Stimulated activated CD8-positive, alpha-beta memory T cell treated with anti-CD3 and anti-CD28 coated beads, Interleukin-7, amount 100 ng/mL, for 24 hours (primary cell): ENCODE measurements around the gene COA8.

ENCODE experiments used
- DNase-seq: peaks from one replicate; pipeline ENCODE4 v3.0.0-alpha.2; 2020; ENCODE audit warnings: low read depth

Gene COA8

DNA sequence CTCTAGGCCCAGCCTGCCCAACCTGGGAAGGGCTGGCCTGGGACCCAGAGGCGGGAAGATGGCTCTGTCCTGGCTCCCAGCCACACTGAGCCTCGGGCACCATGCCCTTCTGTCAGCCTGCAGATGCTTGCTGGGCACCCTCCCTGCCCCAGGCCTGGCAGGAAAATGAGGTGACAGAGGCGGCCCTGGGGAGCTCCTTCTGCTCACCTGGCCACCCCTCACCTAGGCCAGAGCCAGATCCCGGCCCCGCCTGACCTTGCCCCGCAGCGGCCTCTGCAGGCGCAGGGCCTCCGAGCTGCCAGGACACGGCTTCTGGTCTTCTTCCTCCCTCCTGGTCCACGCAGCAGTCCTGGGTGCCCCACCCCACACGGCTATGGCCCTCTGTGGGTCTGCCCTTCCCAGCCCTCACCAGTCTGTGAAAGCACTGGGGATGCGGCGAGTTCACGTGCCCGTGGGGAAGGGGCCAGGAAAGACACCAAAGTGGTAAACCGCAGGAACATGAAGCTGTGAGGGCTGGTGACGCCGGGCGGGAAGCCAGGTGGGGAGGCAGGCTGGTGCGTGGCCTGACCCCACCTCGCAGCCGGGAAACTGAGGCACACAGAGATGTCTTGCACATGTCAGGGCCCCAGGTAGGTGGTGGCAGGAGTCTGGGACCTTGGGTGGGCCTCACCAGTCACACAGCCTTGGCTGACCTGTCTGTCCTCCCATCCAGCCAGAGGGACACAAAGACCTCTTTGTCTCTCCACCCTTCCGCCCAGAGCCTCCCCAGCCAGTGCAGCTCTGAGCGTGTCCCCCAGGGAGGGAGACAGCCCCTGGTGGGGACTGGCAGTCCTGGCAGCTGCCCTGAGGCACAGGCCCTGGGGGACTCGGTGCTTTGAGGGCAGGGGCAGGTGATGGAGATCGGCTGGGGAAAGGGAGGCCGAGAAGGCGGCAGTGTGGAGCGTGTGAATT is 13.1 kb upstream of the COA8 start:
- DNase-seq = no peak

DNA sequence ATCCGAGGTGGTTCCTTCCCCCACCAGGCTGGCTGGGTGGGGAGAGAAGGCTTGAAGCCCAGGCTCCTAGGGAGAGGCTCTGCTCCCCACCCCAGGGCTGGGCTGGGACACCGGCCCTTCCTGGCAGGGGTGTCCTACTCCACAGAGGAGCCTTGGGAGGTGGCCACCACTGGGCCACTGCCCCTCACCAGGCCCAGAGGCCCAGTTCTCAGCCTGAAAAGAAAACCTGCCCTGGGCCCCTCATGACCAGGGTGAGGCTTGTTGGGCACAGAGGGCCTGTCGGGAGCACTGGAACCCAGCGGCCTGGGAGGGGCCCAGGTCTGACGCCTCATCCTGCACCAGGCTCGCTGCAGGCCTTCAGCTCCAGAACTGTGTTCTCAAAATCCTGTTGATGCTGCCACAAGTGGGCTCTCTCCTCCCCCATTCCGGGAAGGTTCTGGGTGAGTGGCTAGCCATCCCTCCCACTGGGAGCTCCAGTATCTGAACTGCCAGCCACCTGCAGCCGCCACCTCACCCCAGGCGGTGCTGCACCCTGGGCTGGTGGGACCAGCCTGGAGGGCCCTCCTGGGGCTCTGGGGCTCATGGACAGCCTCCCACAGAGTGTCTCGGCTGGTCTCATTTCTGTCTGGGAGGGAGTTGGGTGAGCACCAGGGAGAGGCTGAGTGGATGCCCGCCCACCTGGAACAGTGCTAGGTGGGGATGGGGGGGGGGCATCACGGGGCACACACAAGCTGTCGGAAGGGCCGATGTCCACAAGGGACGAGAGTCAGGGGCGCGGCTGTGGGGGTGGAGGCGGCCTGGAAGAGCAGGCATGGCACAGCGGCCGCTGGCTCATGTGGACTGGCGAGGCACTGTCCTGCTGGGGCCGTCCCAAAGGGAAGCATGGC is 12.1 kb upstream of the COA8 start:
- no peak for DNase-seq

DNA sequence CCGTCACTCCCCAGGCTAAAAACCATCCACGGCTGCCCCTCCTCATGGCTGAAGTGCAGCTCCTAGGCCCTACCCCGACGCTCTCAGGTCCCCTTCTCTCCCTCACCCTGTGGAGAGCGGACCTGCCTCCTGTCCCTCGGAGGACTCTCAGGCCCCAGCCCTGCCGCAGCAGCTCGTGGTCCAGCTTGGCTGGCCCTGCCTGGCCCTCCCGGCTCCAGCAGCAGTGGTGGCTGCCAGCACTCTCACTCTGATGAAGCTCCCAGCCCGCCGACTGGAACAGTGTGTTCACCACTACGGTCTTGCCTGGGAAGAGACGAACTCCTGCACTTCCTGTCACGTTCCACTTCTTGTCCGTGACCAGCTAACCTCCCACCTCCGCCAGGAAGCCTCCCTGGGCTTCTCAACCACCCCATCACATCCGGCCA is 11.4 kb upstream of the COA8 start:
- DNase-seq = no peak

- DNase-seq = no peak
These were observed 10.5 kb upstream of the COA8 start for GRCh38 chr14:103552011-103552845.

- DNase-seq = no peak
These were observed 9.9 kb upstream of the COA8 start for GRCh38 chr14:103552846-103553210.

- no peak for DNase-seq
These were observed 7.0 kb upstream of the COA8 start for GRCh38 chr14:103555559-103556337.

GRCh38 chr14:103556946-103557758 is 5.6 kb upstream of the COA8 start:
- DNase-seq = no peak

DNA sequence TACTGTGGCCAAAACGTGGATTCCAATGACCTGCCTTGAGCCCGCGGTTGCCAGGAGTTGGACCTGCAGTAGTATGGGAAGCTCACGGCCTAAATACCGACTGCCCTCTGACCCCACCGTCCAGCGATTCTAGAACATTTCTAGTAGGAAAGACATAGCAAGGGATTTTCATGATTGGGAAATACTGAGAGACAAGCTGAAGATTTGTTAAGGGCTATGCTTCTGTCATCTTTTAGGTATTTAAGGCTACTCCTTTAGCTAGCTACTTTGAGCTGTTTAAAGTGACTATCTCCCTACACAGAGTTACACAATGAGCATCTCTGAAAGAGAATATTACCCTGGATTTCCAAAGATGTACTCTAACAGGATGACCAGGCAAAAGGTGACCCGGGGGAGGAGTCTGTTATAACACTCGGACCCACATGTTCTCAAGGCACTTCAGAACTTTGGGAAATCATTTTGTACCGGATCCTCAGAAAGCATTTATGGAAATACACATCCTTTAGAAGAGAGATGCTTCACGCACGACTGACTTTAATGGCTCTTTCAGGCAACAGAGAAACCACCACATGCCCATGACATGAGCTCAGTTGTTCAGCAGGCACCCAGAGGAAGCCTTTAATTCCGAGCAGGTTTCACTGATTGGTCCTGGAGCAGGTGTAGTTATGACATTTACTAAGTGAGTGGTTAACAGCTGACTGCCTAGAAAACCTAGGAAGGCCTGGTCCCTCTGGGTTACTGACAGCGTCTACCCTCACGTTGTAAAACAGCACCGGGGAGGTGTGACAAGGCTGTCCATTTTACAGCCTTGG is 4.5 kb upstream of the COA8 start:
- no peak for DNase-seq

GRCh38 chr14:103559766-103560165 is 3.0 kb upstream of the COA8 start:
- no peak for DNase-seq

DNA sequence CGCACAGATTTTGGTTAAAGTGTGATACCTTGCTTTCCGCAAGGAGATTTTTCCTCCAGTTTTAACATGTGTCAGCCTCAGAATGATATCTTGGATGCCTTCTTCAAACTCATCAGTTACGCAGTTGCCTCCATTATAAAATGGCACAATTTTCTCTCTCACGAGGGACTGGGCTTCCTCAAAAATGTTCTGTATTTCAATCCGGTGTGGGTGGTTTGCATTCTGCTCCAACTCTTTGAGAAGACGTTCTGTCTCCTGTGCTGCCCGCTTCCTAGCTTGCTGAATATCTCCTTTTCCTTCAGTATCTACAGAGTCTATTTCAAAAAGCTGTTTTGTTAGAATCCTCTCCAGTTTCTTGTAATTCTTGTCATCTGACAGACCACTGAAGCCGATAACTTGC is 2.1 kb upstream of the COA8 start:
- no peak for DNase-seq

- DNase-seq = no peak
These were observed 1.2 kb upstream of the COA8 start for GRCh38 chr14:103561381-103562178.

GRCh38 chr14:103562179-103562428 is 656 bp upstream of the COA8 start:
- DNase-seq = no peak

DNA sequence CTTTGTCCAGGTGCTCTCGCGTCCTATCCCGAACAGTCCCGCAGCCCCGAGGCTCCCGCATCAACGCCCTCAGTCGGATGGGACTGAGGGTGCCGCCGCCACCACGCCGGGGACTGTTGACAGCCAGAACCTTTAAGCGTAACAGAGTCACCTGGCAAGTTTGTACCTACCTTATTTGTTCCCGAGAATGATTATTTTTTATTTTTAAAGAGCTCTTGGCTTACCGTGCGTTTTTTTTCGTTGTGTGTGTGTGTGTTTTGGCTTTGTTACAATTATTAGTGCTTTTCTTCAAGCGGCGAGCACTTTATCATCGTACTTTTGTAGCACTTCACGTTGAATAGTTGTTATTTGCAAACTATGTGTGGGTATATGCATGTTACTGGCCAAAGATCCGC is 463 bp downstream of the COA8 start:
- DNase-seq = no peak

GRCh38 chr14:103563844-103564505 is 1.2 kb downstream of the COA8 start:
- no peak for DNase-seq

- no peak for DNase-seq
These were observed 6.2 kb downstream of the COA8 start for GRCh38 chr14:103568952-103569351.

DNA sequence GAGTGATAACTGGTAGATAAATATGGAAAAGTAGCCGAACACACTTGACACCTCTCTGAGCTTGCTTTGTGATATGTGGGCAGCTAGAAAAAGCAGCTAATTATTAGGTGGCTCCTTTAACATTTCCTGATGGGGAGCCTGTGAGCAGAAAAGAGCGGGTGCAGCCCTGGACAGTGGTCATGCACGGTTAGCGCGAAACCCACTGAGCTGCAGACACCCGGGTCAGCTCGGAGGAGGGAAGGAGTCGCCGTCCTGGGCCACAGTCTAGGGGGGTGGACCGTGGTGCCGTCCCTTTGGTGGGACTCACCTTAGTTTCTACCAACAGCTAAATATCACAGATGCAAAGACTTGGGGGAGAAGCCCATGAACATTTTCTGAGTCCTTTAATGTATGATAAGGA is 6.6 kb downstream of the COA8 start:
- no peak for DNase-seq

GRCh38 chr14:103574104-103574503 is 11.3 kb downstream of the COA8 start:
- DNase-seq = no peak

GRCh38 chr14:103574707-103575285 is 12.0 kb downstream of the COA8 start:
- DNase-seq = no peak
